Hepatocyte (in vitro differentiated cells): Measurements from ENCODE around the gene NRTN. TPM values are rescaled to one million over a fixed set of nuclear protein-coding genes. Genes with fewer than 3 reads are reported as not detected.

Experiments used
- DNase-seq: peaks from one replicate; pipeline ENCODE4 v3.0.0-alpha.2; 2016; ENCODE audit warnings: low spot score
- H2AFZ ChIP-seq: fragments of 200-600 bp; sonication (generic); 2 replicates; pipeline ENCODE4 v1.6.0; 2016; ENCODE audit warnings: antibody characterized with exemption, mild to moderate bottlenecking
- H3K27ac ChIP-seq: fragments of 200-600 bp; sonication (generic); 2 replicates; pipeline ENCODE4 v1.5.1; 2016; ENCODE audit warnings: mild to moderate bottlenecking
- H3K27me3 ChIP-seq: fragments of 200-600 bp; sonication (generic); 2 replicates; pipeline ENCODE4 v1.6.1; 2016
- H3K36me3 ChIP-seq: fragments of 200-600 bp; sonication (generic); replicated peaks from 2 replicates; pipeline ENCODE4 v1.5.1; 2016; ENCODE audit warnings: low read depth; ENCODE audit not compliant: insufficient read depth
- H3K4me1 ChIP-seq: fragments of 200-600 bp; sonication (generic); 2 replicates; pipeline ENCODE4 v1.5.1; 2016; ENCODE audit warnings: mild to moderate bottlenecking, moderate library complexity; ENCODE audit not compliant: insufficient read depth
- H3K4me2 ChIP-seq: fragments of 200-600 bp; sonication (generic); 2 replicates; pipeline ENCODE4 v1.6.0; 2016
- H3K4me3 ChIP-seq: fragments of 200-600 bp; sonication (generic); 2 replicates; pipeline ENCODE4 v1.5.1; 2016; ENCODE audit warnings: mild to moderate bottlenecking
- H3K79me2 ChIP-seq: fragments of 200-600 bp; sonication (generic); 2 replicates; pipeline ENCODE4 v1.6.0; 2017; ENCODE audit warnings: mild to moderate bottlenecking
- H3K9me2 ChIP-seq: fragments of 200-600 bp; sonication (generic); replicated peaks from 2 replicates; pipeline ENCODE4 v1.6.0; 2017; ENCODE audit warnings: mild to moderate bottlenecking; ENCODE audit not compliant: insufficient read depth
- H3K9me3 ChIP-seq: fragments of 200-600 bp; sonication (generic); 2 replicates; pipeline ENCODE4 v1.5.1; 2016; ENCODE audit warnings: low read depth, mild to moderate bottlenecking
- H4K20me1 ChIP-seq: fragments of 200-600 bp; sonication (generic); 2 replicates; pipeline ENCODE4 v1.6.0; 2016; ENCODE audit warnings: mild to moderate bottlenecking; ENCODE audit not compliant: insufficient read depth, poor library complexity, severe bottlenecking
- CTCF ChIP-seq: fragments of 200-600 bp; sonication (generic); IDR thresholded peaks from 2 replicates; pipeline ENCODE4 v1.5.1; 2016; ENCODE audit warnings: antibody characterized with exemption, mild to moderate bottlenecking; ENCODE audit not compliant: poor library complexity
- EZH2 ChIP-seq: fragments of 200-600 bp; sonication (generic); IDR thresholded peaks from 2 replicates; pipeline ENCODE4 v1.6.1; 2016; ENCODE audit warnings: antibody characterized with exemption, mild to moderate bottlenecking, borderline replicate concordance
- EZH2phosphoT487 ChIP-seq: fragments of 200-600 bp; sonication (generic); IDR thresholded peaks from one replicate; pipeline ENCODE4 v1.6.1; 2018; ENCODE audit warnings: antibody characterized with exemption, mild to moderate bottlenecking, low read depth, moderate library complexity; ENCODE audit not compliant: unreplicated experiment, severe bottlenecking
- WGBS: methylation state at CpG from one replicate; pipeline ENCODE4 v1.1.6; 2016; ENCODE audit warnings: low lambda C conversion rate; ENCODE audit errors: missing lambda C conversion rate; 5-methylcytosine and 5-hydroxymethylcytosine counted together
- polyA plus RNA-seq: library from polyadenylated mRNA; unstranded; fragments of >200 nt; fragmentation: Nextera tagmentation; extraction: Ambion mirVana; gene quantifications from 2 replicates; pipeline ENCODE4 v1.2.1, GENCODE V29; 2016
- total RNA-seq: library from RNA; depleted of rRNA; stranded (reverse); fragments of >200 nt; gene quantifications from 2 replicates; pipeline ENCODE4 v1.2.3, GENCODE V29; 2014

Gene NRTN
- total and polyA plus RNA-seq, 2 experiments from 2014 or later = 2.7 to 31.1 TPM

DNA sequence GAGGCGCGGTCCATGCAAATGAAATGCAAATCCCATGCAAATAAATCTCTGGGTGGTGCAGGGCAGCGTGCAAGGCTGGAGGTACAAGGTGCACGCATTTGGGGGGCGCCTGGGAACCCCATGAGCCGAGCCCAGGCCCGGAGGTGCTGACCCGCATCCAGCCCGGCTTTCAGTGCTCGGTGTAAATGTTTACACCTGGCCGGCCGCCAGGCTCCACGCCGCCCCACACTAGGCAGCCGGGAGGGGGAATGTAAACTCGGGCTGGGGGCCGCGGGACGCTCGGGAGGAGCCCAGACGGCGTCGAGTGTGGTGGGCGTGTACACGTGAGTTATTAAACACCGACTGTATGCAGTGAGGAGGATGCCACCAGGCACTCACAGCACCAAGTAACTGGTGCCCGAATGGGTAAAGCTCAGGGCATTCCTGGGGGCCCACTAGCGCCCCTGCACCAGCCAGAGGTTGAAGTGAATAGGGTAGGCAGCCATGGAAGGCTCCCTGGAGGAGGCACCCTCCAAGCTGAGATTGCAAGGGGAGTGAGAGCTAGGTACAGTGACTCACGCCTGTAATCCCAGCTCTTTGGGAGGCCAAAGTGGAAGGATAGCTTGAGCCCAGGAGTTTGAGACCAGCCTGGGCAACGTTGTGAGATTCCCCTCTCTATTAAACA lies 17.4 kb downstream of the NRTN start:
- H3K4me3 ChIP-seq = no peak overlapping the region
- no peaks in the 10 kb centered on the region for H3K9me2 ChIP-seq
- H3K27me3 ChIP-seq = no peaks in the 10 kb centered on the region
- no peak for DNase-seq
- H3K4me1 ChIP-seq = peaks cover under 1% of the 10 kb centered on the region
- no peak overlapping the region for H3K4me2 ChIP-seq
- no peaks in the 10 kb centered on the region for H3K36me3 ChIP-seq
- TF ChIP-seq CTCF = no peak
- no peak for TF ChIP-seq EZH2phosphoT487
- no peak for TF ChIP-seq EZH2
- H3K79me2 ChIP-seq = no peaks in the 10 kb centered on the region
- no peaks in the 10 kb centered on the region for H4K20me1 ChIP-seq
- 75% methylated on average over 28 of the region's 30 CpGs for WGBS
- no peak overlapping the region for H3K27ac ChIP-seq
- H3K9me3 ChIP-seq = no peaks in the 10 kb centered on the region
- no peak overlapping the region for H2AFZ ChIP-seq

DNA sequence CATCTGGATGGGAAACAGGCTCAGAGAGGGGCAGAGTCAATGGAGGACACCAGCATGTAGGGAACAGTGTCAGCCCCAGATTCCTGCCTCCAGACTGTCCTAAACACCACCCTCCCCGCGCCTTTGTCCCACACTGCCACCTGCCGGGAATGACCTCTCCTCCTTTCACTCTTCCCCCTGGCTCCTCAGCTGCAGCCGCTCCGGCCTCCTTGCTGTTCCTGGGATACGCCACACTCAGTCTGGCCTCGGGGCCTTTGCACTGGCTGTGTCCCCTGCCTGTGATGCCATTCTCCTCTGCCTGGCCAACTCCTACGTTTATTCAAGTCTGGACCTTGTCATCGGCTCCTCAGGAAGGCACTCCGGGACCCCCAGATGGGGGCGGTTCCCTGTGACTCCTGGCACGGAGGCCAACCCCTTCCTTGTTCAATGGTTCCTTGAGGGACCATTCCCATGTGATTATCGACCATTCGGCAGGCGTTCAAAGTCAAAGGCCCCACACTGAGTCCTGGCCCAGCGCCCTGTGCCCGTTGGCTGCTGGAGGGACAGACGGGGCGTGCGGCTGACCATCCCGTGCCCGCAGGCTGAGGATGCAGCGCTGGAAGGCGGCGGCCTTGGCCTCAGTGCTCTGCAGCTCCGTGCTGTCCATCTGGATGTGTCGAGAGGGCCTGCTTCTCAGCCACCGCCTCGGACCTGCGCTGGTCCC lies 18.9 kb downstream of the NRTN start:
- no peaks in the 10 kb centered on the region for H3K36me3 ChIP-seq
- DNase-seq = no peak
- H3K4me3 ChIP-seq = no peak overlapping the region
- no peaks in the 10 kb centered on the region for H3K27me3 ChIP-seq
- H3K79me2 ChIP-seq = no peaks in the 10 kb centered on the region
- no peak overlapping the region for H3K27ac ChIP-seq
- no peaks in the 10 kb centered on the region for H3K9me3 ChIP-seq
- no peak overlapping the region for H3K4me2 ChIP-seq
- 86% methylated on average over 30 of the region's 30 CpGs for WGBS
- H3K9me2 ChIP-seq = no peaks in the 10 kb centered on the region
- no peak for TF ChIP-seq EZH2phosphoT487
- peak; percentile 2 for TF ChIP-seq CTCF
- no peak overlapping the region for H2AFZ ChIP-seq
- H3K4me1 ChIP-seq = peaks cover 7% of the 10 kb centered on the region
- no peaks in the 10 kb centered on the region for H4K20me1 ChIP-seq

DNA sequence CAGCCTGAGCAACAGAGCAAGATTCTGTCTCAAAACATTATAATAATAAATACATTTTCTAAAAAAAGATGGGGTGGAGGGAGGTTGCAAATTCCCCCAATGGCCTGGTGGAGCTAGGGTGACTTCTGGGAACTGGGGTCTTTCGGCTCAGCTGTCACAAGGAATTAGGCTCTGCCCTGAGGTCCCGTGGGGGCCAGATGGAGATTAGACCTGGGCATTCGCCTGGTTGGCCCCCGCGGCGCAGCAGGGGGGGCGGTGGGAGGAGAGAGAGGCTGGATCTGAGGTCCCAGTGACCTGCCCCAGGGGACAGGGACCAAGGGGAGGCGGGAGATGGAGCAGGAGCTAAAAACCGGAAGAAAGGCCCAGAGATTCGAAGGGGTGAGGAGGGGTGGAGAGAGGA lies 19.9 kb downstream of the NRTN start:
- no peaks in the 10 kb centered on the region for H3K27me3 ChIP-seq
- TF ChIP-seq CTCF = no peak
- no peak for TF ChIP-seq EZH2
- TF ChIP-seq EZH2phosphoT487 = no peak
- H3K36me3 ChIP-seq = no peaks in the 10 kb centered on the region
- no peak overlapping the region for H3K27ac ChIP-seq
- H3K4me1 ChIP-seq = peaks cover 15% of the 10 kb centered on the region
- no peak for DNase-seq
- no peaks in the 10 kb centered on the region for H4K20me1 ChIP-seq
- H3K79me2 ChIP-seq = no peaks in the 10 kb centered on the region
- H2AFZ ChIP-seq = no peak overlapping the region
- H3K4me2 ChIP-seq = no peak overlapping the region
- WGBS = 93% methylated on average over 9 of the region's 10 CpGs
- no peaks in the 10 kb centered on the region for H3K9me3 ChIP-seq
- H3K9me2 ChIP-seq = no peaks in the 10 kb centered on the region
- H3K4me3 ChIP-seq = no peak overlapping the region
